NCI-H2029 treated with DMSO at 0.1 percent for 48 hours (cell line): Measurements from ENCODE around the gene KIF26A.

Source experiments
- DNase-seq: peaks from one replicate; lab custom pipeline; 2025; lab: John Stamatoyannopoulos, UW

KIF26A gene

GRCh38 chr14:104179126-104179525 is 40.7 kb downstream of the KIF26A start:
- DNase-seq = no peak

DNA sequence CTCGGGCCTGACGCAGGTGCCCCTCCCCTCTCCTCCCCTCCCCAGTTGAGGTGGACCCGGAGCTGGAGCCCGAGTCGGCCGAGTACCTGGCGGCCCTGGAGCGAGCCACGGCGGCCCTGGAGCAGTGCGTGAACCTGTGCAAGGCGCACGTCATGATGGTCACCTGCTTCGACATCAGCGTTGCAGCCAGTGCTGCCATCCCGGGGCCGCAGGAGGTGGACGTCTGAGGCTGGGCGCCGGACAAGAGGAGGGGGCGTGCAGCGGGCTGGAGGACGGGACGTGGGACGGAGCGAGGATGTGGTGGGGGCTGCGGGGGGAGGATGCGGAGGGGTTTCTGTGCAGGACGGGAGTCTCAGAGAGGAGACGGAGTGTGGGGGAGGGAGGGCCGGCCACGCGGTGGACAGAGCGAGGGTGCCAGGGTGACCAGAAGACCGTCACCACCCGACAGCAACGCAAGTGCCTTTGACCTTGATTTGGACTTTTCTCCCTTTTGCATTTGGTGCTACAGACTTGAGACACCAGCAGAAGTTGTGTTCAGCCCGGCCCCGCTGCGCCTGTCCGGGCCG is 41.3 kb downstream of the KIF26A start:
- no peak for DNase-seq

GRCh38 chr14:104180561-104181165 is 42.3 kb downstream of the KIF26A start:
- DNase-seq = no peak

- no peak for DNase-seq
Observed at GRCh38 chr14:104181761-104182530, 43.6 kb downstream of the KIF26A start.

DNA sequence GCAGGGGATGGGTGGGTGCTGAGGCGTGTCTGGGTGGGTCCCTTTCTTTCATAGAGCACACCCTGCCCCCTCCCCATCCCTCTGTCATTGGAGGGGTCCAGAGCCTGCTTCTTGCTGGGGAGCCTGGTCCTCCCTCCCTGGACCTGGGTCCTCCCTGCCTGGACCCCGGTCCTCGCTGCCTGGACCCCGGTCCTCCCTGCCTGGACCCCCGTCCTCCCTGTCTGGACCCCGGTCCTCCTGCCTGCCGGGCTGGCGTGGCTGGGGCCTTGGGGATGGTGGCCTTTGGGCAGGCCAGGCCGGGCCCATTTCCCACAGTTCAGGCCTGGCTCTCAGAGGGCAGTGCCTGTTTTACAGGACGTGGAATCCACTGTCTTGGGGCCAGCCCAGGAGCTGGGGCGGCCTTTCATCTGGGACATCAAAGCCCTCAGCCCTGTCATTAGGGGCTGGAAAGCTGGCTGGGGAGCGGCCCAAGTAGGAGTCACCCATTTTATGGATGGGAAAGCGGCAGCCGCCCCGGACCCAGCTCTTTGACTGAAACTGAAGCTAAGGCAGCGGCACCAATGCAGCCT is 44.6 kb downstream of the KIF26A start:
- no peak for DNase-seq

- no peak for DNase-seq
Observed at GRCh38 chr14:104183796-104184195, 45.4 kb downstream of the KIF26A start.

DNA sequence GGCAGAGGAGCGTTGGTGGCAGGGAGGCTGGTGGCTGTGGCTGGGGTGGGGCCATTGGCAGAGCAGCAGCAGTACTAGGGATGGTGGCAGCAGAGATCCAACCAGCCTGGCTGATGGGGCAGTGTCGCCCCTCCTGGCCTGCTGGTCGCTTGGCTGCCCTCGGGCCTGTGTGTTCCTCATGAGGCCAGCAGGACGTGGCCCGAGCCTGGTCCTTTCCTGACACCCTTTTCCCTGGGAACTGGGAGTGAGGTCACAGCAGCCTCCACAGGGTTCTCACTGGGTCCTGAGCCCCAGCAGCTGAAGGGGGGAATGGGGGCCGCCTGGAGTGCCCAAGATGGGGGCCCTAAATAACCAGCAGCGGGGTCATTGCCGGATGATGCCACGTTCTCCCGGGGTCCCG is 46.1 kb downstream of the KIF26A start:
- no peak for DNase-seq

- no peak for DNase-seq
Observed at GRCh38 chr14:104184911-104185499, 46.6 kb downstream of the KIF26A start.

DNA sequence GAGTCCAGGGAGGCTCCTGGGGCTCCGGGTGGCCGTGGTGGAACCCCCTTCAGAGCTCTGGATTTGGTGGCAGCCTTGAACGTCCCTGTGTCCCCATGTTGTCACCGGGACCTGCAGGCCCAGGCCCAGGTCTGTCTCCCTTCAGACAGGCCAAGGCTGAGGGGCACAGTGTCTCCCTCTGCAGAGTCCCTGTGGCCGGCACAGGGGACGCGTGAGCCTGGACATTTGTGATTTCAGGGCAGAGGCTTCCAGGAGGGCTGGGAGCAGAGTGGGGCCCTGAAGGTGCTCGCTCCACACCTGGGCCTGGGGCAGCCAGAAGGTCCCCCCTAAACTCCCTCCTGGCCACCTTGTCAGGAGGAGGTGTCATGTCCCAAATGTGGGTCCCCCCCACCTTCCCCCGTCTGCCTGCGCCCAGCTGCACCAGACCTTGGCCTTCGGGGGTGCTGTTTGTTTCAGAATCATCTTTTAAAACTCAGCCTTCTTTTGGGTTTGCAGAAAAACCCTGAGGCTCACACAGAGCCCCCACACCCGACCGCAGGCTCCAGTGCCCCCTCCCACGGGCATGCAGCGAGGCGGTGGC is 47.6 kb downstream of the KIF26A start:
- DNase-seq = no peak

GRCh38 chr14:104186575-104186974 is 48.2 kb downstream of the KIF26A start:
- no peak for DNase-seq

DNA sequence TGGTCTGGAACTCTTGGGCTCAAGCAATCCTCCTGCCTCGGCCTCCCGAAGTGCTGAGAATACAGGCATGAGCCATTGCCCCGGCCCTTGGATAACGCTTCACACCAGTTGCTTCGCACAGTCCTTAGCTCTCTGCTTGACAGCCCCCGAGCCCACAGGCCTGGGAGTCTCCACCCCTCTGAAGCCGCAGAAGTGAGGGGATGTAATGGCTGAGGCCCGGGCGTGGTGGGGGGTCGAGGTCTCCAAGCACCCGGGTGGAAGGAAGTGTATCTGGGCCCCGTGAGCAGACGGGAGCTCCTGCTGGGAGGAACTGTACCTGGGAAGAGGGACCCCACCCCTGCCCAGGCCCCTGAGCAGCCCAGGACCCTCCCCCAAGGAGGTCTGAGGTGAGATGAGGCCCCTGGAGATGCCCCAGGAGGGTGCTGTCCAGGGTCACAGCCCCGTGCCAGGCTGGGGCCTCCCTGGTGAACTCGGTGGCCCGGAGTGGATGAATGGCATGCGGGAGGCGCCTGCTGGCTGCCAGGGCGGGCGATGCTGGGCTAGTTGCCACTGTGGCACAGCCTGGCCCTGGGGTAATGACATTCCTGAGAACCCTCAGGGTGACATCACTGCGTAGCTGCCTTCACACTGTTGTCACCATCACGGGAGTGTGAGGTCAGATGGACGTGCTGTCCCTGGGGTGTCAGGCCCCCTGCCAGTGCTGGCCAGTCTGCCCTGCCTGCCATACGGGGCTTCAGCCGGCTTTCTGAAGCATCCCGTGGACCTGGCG is 48.9 kb downstream of the KIF26A start:
- DNase-seq = no peak

DNA sequence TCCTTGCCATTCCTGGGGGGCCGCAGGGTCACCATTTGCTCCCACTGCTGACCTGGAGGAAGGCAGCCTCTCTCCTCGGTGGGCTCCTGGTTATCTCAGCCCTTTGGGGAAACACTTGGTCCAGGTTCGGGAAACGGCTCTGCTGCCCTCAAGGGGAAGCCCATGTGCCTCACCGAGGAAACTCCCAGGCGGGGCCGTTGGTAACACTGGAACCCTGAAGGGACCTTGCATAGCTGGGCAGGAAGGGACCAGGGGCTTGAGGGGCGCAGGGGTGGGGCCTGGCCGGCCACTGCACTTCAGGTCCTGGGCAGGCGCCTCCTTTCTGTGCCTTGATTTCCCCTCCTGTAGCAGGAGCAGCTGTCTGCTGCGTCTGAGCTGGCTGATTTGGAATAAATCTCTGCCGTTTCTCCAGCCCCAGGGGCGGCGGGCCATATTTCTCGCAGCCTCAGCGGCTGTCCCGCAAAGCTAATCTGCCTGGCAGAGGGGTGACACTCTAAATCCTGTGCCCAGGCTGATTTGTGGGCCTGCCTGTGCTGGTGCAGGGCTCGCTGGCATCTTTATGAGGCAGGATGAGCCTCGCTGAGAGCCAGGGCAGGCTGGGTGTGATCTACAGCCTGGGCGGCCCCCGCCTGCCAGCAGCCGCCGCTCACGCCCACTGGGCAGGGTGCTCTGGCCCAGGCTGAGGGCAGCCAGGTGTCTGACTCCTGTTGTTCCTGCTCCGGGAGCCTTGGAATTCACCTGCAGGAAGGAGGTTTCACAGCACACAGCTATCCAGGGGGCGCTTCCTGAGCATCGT is 49.7 kb downstream of the KIF26A start:
- no peak for DNase-seq

DNA sequence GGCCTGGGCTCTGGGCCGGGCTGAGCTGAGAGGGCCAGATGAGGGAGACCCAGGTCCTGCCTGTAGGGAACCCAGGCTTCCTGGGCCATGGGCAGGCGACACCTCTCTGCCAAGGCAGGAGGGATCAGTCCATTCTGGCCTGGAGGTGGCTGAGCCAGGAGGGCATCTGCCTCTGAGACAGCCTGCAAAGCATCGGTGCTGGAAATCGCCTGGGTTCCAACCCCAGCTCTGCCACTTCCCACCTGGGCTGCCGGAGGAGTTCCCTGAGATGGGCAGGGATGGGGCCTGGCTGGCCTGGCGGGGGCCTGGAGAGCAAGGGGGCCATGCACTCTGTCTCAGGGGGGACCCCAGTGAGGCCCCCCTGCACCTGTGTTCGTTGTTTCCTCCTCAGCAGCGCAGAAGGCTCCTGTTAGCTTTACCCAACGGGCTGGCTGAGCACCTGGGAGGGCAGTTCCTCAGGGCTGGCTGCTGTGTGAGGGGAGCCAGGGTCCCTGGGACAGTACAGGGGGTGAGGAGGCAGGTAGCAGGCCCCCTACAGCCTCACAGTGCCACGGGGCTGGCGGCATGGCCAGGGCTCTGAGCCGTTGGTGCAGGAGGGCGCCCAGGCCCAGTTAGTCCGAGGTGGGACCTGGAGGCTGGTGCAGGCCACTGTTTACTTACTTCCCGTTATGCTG is 50.5 kb downstream of the KIF26A start:
- DNase-seq = no peak

GRCh38 chr14:104189629-104190335 is 51.4 kb downstream of the KIF26A start:
- DNase-seq = no peak

- DNase-seq = no peak
Observed at GRCh38 chr14:104190396-104191000, 52.1 kb downstream of the KIF26A start.

- no peak for DNase-seq
Observed at GRCh38 chr14:104191409-104191997, 53.1 kb downstream of the KIF26A start.

DNA sequence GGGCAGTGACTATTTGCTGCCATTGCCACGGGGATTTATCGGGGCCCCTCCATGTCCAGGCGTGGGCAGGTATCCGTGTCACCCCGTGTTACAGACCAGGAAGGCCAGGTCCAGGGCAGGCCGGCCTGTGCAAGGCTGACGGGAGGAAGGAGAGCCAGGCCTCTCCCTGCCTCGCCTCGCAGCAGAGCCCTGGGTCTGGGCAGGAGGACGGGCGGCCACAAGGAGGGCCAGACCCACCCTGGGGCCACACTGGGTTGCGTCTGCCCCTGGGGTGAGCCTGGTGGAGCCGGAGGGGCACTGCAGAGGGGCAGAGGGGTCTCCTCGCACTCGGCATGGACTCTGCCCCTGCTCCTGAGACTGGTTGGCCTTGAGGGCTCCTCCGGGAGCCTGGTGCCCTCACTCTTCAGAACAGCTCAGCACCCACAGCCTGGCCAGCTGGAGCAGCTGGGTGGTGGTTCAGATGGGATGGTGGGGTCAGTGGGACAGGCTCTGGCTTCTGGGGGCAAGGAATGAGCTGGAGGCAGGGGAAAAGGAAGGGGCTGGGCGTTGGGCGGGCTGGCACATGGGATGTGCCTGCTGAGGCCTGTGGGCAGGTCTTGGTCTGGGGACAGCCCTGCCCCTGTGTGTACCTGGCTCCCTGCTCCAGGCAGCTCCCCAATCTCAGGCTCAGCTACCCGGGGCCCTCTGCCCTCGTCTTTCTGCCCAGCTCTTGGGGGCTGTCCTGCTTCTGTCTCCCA is 53.9 kb downstream of the KIF26A start:
- DNase-seq = no peak

- no peak for DNase-seq
Observed at GRCh38 chr14:104192883-104193245, 54.5 kb downstream of the KIF26A start.
